NCI-H1436 (cell line): Measurements from ENCODE around the gene RAB13.

Experiments used
- DNase-seq: peaks from one replicate; lab custom pipeline; 2025; lab: John Stamatoyannopoulos, UW

The RAB13 gene

GRCh38 chr1:153977250-153978240, 8.6 kb downstream of the RAB13 start, which contains the start of gene JTB:
Gene JTB, minus strand, starts transcription at chr1:153977674. Its CDS starts 422 bp downstream, at chr1:153977252.
- DNase-seq: peak; percentile 63

GRCh38 chr1:153976819-153977249, 9.3 kb downstream of the RAB13 start:
- DNase-seq: no peak

- DNase-seq: no peak
These were observed 12.6 kb downstream of the RAB13 start for GRCh38 chr1:153973525-153973924.

GRCh38 chr1:153973071-153973470, 13.1 kb downstream of the RAB13 start:
- DNase-seq: no peak

- no peak for DNase-seq
These were observed 15.8 kb downstream of the RAB13 start for GRCh38 chr1:153970346-153970745.

- no peak for DNase-seq
These were observed 17.2 kb downstream of the RAB13 start for GRCh38 chr1:153968972-153969371.

GRCh38 chr1:153968408-153968807, 17.7 kb downstream of the RAB13 start:
- no peak for DNase-seq

- DNase-seq: peak; percentile 40
These were observed 18.2 kb downstream of the RAB13 start for GRCh38 chr1:153968000-153968363.

- peak; percentile 96 for DNase-seq
These were observed 18.8 kb downstream of the RAB13 start, which contains the start of gene CREB3L4 for GRCh38 chr1:153967107-153967999. Gene CREB3L4, plus strand, starts transcription at chr1:153967902. Its CDS starts 624 bp downstream, at chr1:153968526.

- DNase-seq: peak; percentile 11
These were observed 22.2 kb downstream of the RAB13 start for GRCh38 chr1:153963850-153964331.

GRCh38 chr1:153963030-153963849, 22.9 kb downstream of the RAB13 start, which contains the start of gene SLC39A1:
Gene SLC39A1, minus strand, starts transcription at chr1:153963537. Its CDS starts 822 bp downstream, at chr1:153962715.
- DNase-seq: peak; percentile 95

GRCh38 chr1:153962088-153963029, 23.8 kb downstream of the RAB13 start:
- DNase-seq: no peak

GRCh38 chr1:153961421-153961820, 24.7 kb downstream of the RAB13 start:
- DNase-seq: no peak

GRCh38 chr1:153960206-153960605, 25.9 kb downstream of the RAB13 start:
- no peak for DNase-seq

GRCh38 chr1:153959454-153959853, 26.7 kb downstream of the RAB13 start:
- DNase-seq: no peak

- no peak for DNase-seq
These were observed 27.2 kb downstream of the RAB13 start for GRCh38 chr1:153958961-153959260.

- peak; percentile 98 for DNase-seq
These were observed 27.8 kb downstream of the RAB13 start, which contains the start of gene CRTC2 for GRCh38 chr1:153958111-153958960. Gene CRTC2, minus strand, starts transcription at chr1:153958612. Its CDS starts 115 bp downstream, at chr1:153958497.

- no peak for DNase-seq
These were observed 28.4 kb downstream of the RAB13 start for GRCh38 chr1:153957744-153958110.
